H1 (cell line): ENCODE results near the gene AKR1D1. TPM values are rescaled to one million over a fixed set of nuclear protein-coding genes. Genes with fewer than 3 reads are reported as not detected.

Source experiments
- CTCF ChIA-PET: fragments of 300-600 bp; sonication (Branson Sonifier 250); formaldehyde crosslinking; loops from one replicate; lab custom pipeline; 2021; ENCODE audit not compliant: partially characterized antibody; lab: Charles Lee
- POLR2A ChIA-PET: fragments of 300-600 bp; sonication (Branson Sonifier 250); formaldehyde crosslinking; loops from one replicate; lab custom pipeline; 2021; ENCODE audit warnings: inconsistent platforms; ENCODE audit not compliant: partially characterized antibody; lab: Charles Lee
- DNase-seq, 2 experiments: peaks; one replicate each; pipeline versions ENCODE4 v3.0.0 to v3.0.0-alpha.2; 2010 to 2022; ENCODE audit warnings: low spot score in 2 of 2, low read depth in 1 of 2, mixed read lengths in 1 of 2
- FAIRE-seq: peaks from 2 replicates; lab custom pipeline; 2011; peaks lifted over from hg19 to GRCh38; lab: Jason Lieb, UNC
- H2AFZ ChIP-seq: 2 replicates; pipeline ENCODE4 v1.8.1; 2012; ENCODE audit warnings: low read length, inconsistent platforms
- H2AK5ac ChIP-seq: 2 replicates; pipeline ENCODE4 v1.6.1; 2013; ENCODE audit warnings: low read depth, low read length
- H2BK120ac ChIP-seq: replicated peaks from 2 replicates; pipeline ENCODE3; 2013; ENCODE audit warnings: low read depth, low read length, inconsistent platforms
- H2BK12ac ChIP-seq: 2 replicates; pipeline ENCODE4 v1.6.1; 2013; ENCODE audit warnings: low read depth, low read length
- H2BK15ac ChIP-seq: 2 replicates; pipeline ENCODE4 v1.6.1; 2013; ENCODE audit warnings: low read length
- H2BK20ac ChIP-seq: 2 replicates; pipeline ENCODE4 v1.6.1; 2013; ENCODE audit warnings: low read length
- H2BK5ac ChIP-seq: 2 replicates; pipeline ENCODE4 v1.6.1; 2013; ENCODE audit warnings: low read depth, low read length
- H3K14ac ChIP-seq: 2 replicates; pipeline ENCODE4 v1.6.1; 2013; ENCODE audit warnings: inconsistent platforms; ENCODE audit not compliant: insufficient read length
- H3K18ac ChIP-seq: 2 replicates; pipeline ENCODE4 v1.6.1; 2013; ENCODE audit warnings: low read length; ENCODE audit errors: extremely low read depth
- H3K23ac ChIP-seq: 2 replicates; pipeline ENCODE4 v1.6.1; 2013; ENCODE audit warnings: inconsistent platforms; ENCODE audit not compliant: insufficient read length
- H3K23me2 ChIP-seq: 2 replicates; pipeline ENCODE4 v1.6.1; 2013; ENCODE audit warnings: low read depth, low read length
- H3K27ac ChIP-seq: 2 replicates; pipeline ENCODE4 v1.6.1; 2011; ENCODE audit warnings: low read depth, low read length, inconsistent platforms
- H3K27me3 ChIP-seq, 4 experiments: replicated peaks in 1 of 4; 1 replicate in 1 of 4; 2 replicates in 3 of 4; pipeline versions ENCODE4 v1.6.1 to v1.8.1; 2011 to 2013; ENCODE audit warnings: low read length in 3 of 4, mild to moderate bottlenecking in 3 of 4, inconsistent platforms in 2 of 4, mixed read lengths in 2 of 4, moderate library complexity in 1 of 4; ENCODE audit not compliant: control insufficient read depth in 3 of 4, insufficient read depth in 3 of 4; ENCODE audit errors: extremely low read depth in 1 of 4
- H3K36me3 ChIP-seq, 4 experiments: 2 replicates each; pipeline versions ENCODE4 v1.6.1 to v1.8.1; 2011 to 2013; ENCODE audit warnings: mild to moderate bottlenecking in 4 of 4, low read length in 3 of 4, moderate library complexity in 2 of 4, control low read depth in 1 of 4, inconsistent platforms in 1 of 4; ENCODE audit not compliant: insufficient read depth in 4 of 4, control insufficient read depth in 2 of 4
- H3K4ac ChIP-seq: replicated peaks from 2 replicates; pipeline ENCODE3; 2013; ENCODE audit warnings: low read length, low read depth, mixed read lengths, inconsistent platforms; ENCODE audit not compliant: insufficient read length
- H3K4me1 ChIP-seq, 4 experiments: replicated peaks in 1 of 4; 1 replicate in 1 of 4; 2 replicates in 3 of 4; pipeline versions ENCODE4 v1.6.1 to v1.8.1; 2011 to 2013; ENCODE audit warnings: low read length in 3 of 4, inconsistent platforms in 2 of 4, mixed read lengths in 1 of 4; ENCODE audit not compliant: insufficient read depth in 4 of 4, control insufficient read depth in 3 of 4
- H3K4me2 ChIP-seq, 2 experiments: 2 replicates each; pipeline versions ENCODE4 v1.6.1 to v1.8.1; 2011 to 2013; ENCODE audit warnings: low read depth in 2 of 2, low read length in 2 of 2, control low read depth in 1 of 2, inconsistent platforms in 1 of 2, mild to moderate bottlenecking in 1 of 2; ENCODE audit not compliant: insufficient read depth in 1 of 2
- H3K4me3 ChIP-seq, 4 experiments: fragments of 200-600, 300-600 bp in 1 of 4; sonication (generic), shearing (Covaris generic), sonication (Bioruptor Twin) in 1 of 4; 2 replicates each; pipeline versions ENCODE4 v1.5.1 to v1.8.1; 2011 to 2016; ENCODE audit warnings: low read length in 4 of 4, low read depth in 3 of 4, control low read depth in 2 of 4, inconsistent platforms in 2 of 4, mild to moderate bottlenecking in 2 of 4, mixed read lengths in 1 of 4, moderate library complexity in 1 of 4; ENCODE audit not compliant: insufficient read depth in 2 of 4; ENCODE audit errors: extremely low read depth in 1 of 4
- H3K56ac ChIP-seq: replicated peaks from 2 replicates; pipeline ENCODE3; 2013; ENCODE audit warnings: low read depth, mild to moderate bottlenecking, mixed read lengths, low read length, inconsistent platforms; ENCODE audit not compliant: insufficient read length
- H3K79me1 ChIP-seq: 2 replicates; pipeline ENCODE4 v1.6.1; 2013; ENCODE audit warnings: low read depth, low read length, control low read depth
- H3K79me2 ChIP-seq, 2 experiments: 2 replicates each; pipeline versions ENCODE4 v1.6.1 to v1.8.1; 2012 to 2013; ENCODE audit warnings: low read length in 2 of 2, mild to moderate bottlenecking in 2 of 2, inconsistent platforms in 1 of 2; ENCODE audit not compliant: insufficient read depth in 2 of 2, control insufficient read depth in 1 of 2
- H3K9ac ChIP-seq, 4 experiments: replicated peaks in 1 of 4; 1 replicate in 1 of 4; 2 replicates in 3 of 4; pipeline versions ENCODE4 v1.6.1 to v1.8.1; 2011 to 2013; ENCODE audit warnings: low read depth in 3 of 4, low read length in 3 of 4, control low read depth in 2 of 4, mild to moderate bottlenecking in 2 of 4, moderate library complexity in 2 of 4, inconsistent platforms in 1 of 4; ENCODE audit errors: extremely low read depth in 1 of 4
- H3K9me3 ChIP-seq, 2 experiments: 2 replicates each; pipeline versions ENCODE4 v1.6.1 to v1.8.1; 2012 to 2013; ENCODE audit warnings: mild to moderate bottlenecking in 2 of 2, moderate library complexity in 2 of 2, control low read depth in 1 of 2, inconsistent platforms in 1 of 2, low read depth in 1 of 2, low read length in 1 of 2, mixed read lengths in 1 of 2; ENCODE audit not compliant: insufficient read depth in 2 of 2
- H4K20me1 ChIP-seq, 2 experiments: replicated peaks in 1 of 2; 2 replicates each; pipeline versions ENCODE3 to v1.8.1; 2011 to 2013; ENCODE audit warnings: inconsistent platforms in 2 of 2, low read length in 2 of 2, mild to moderate bottlenecking in 1 of 2; ENCODE audit not compliant: insufficient read depth in 2 of 2, control insufficient read depth in 1 of 2
- H4K5ac ChIP-seq: 2 replicates; pipeline ENCODE4 v1.6.1; 2013; ENCODE audit warnings: low read length, low read depth, mixed read lengths, inconsistent platforms; ENCODE audit not compliant: insufficient read length
- H4K8ac ChIP-seq: 2 replicates; pipeline ENCODE4 v1.8.0; 2013; ENCODE audit warnings: mild to moderate bottlenecking, moderate library complexity, low read length, inconsistent platforms; ENCODE audit not compliant: insufficient read depth; ENCODE audit errors: extremely low read depth
- H4K91ac ChIP-seq: replicated peaks from 2 replicates; pipeline ENCODE3; 2013; ENCODE audit warnings: low read length, mixed read lengths, inconsistent platforms; ENCODE audit not compliant: insufficient read length
- BRCA1 ChIP-seq: IDR thresholded peaks from 2 replicates; pipeline ENCODE4 v1.6.1; 2012; ENCODE audit warnings: low read depth, low read length, improper control_type of control experiment
- JUN ChIP-seq: IDR thresholded peaks from 2 replicates; pipeline ENCODE4 v1.6.1; 2011; ENCODE audit warnings: low read depth, mild to moderate bottlenecking, improper control_type of control experiment, low read length
- RFX5 ChIP-seq: IDR thresholded peaks from 2 replicates; pipeline ENCODE4 v1.6.1; 2011; ENCODE audit warnings: low read depth, low read length, improper control_type of control experiment, borderline replicate concordance
- SIN3A ChIP-seq, 2 experiments: IDR thresholded peaks in 1 of 2; conservative IDR thresholded peaks in 1 of 2; 2 replicates each; pipeline ENCODE4 v1.6.1; 2011 to 2012; ENCODE audit warnings: low read length in 2 of 2, improper control_type of control experiment in 1 of 2, low read depth in 1 of 2, mild to moderate bottlenecking in 1 of 2
- SP4 ChIP-seq: IDR thresholded peaks from 2 replicates; pipeline ENCODE4 v1.6.1; 2012; ENCODE audit warnings: low read length, inconsistent platforms
- TEAD4 ChIP-seq: IDR thresholded peaks from 2 replicates; pipeline ENCODE4 v1.6.1; 2012; ENCODE audit warnings: low read depth, low read length, inconsistent platforms, mixed read lengths
- WGBS, 2 experiments: shearing (Covaris generic) in 1 of 2; methylation state at CpG; one replicate each; pipeline versions ENCODE4 v1.1.6 to v1.1.7; 2013 to 2015; ENCODE audit warnings: low lambda C conversion rate in 2 of 2, mixed read lengths in 2 of 2, inconsistent platforms in 1 of 2, low coverage in 1 of 2, missing lambda C conversion rate in 1 of 2; ENCODE audit not compliant: insufficient replicate concordance in 2 of 2, insufficient coverage in 1 of 2, insufficient read length in 1 of 2; ENCODE audit errors: extremely low coverage in 1 of 2, missing lambda C conversion rate in 1 of 2; 5-methylcytosine and 5-hydroxymethylcytosine counted together
- polyA plus RNA-seq, 7 experiments: library from polyadenylated mRNA; depleted of rRNA in 3 of 7; stranded (reverse) in 5 of 7; unstranded in 2 of 7; fragments of >200 nt in 5 of 7; fragments of 200-250 nt in 2 of 7; gene quantifications; 1 replicate in 5 of 7; 2 replicates in 1 of 7; 4 replicates in 1 of 7; pipeline versions ENCODE4 v1.2.1 to v1.2.3, GENCODE V29; 2011 to 2013; ENCODE audit warnings: missing spikeins in 2 of 7, mixed read lengths in 2 of 7
- total RNA-seq: library from RNA; stranded (reverse); fragmentation: NEBNext Ultra II Directional; extraction: Animal tissue kit (Norgen Biotek cat#: 25700); gene quantifications from 2 replicates; pipeline ENCODE4 v1.2.1, GENCODE V29; 2021

The AKR1D1 gene
- total and polyA plus RNA-seq, 2 of the 8 experiments (the other 6 are each of a cell fraction or from before 2014, with no cell fraction given) = not detected

GRCh38 chr7:138116892-138117291 is 40.6 kb downstream of the AKR1D1 start:
- Histone ChIP-seq H3K4ac (no peak overlapping the region), H3K23ac (no peak overlapping the region), H2AK5ac (no peak overlapping the region), H3K9me3 (no peaks in the 10 kb centered on the region; a peak in 1 of 4 replicates), H4K5ac (no peak overlapping the region), H3K4me3 (no peak overlapping the region), H3K27ac (no peak overlapping the region), H3K4me2 (no peak overlapping the region), H4K8ac (no peak overlapping the region), H3K23me2 (no peaks in the 10 kb centered on the region), H3K27me3 (no peaks in the 10 kb centered on the region), H4K91ac (no peak overlapping the region), H3K79me2 (no peaks in the 10 kb centered on the region), H3K18ac (no peak overlapping the region), H4K20me1 (no peaks in the 10 kb centered on the region), H2AFZ (peak overlapping the region; percentile 93), H2BK15ac (no peak overlapping the region), H2BK5ac (no peak overlapping the region), H3K36me3 (no peaks in the 10 kb centered on the region), H3K56ac (no peak overlapping the region), H3K14ac (no peak overlapping the region), H3K79me1 (no peaks in the 10 kb centered on the region), H2BK20ac (no peak overlapping the region), H2BK120ac (no peak overlapping the region), H3K9ac (no peak overlapping the region), H2BK12ac (no peak overlapping the region), H3K4me1 (no peaks in the 10 kb centered on the region)
- no peak for DNase-seq
- CTCF ChIA-PET = no interaction called here
- FAIRE-seq = no peak
- TF ChIP-seq JUN = no peak
- TF ChIP-seq SIN3A (conservative IDR thresholded peaks at IDR 0.05 in 1 of 2, IDR thresholded peaks at IDR 0.05 in 1 of 2; ENCODE audit: low read depth in 1 of 2, low read length in 2 of 2) = no peak
- TF ChIP-seq SP4 = no peak
- TF ChIP-seq BRCA1 = no peak
- no peak for TF ChIP-seq RFX5
- TF ChIP-seq TEAD4 = no peak
- POLR2A ChIA-PET = interaction anchor here (1.2 to 1.3 kb wide), 2 partner anchors 12 to 343 kb away, joined by 3 read pairs; partner anchors contain the start of gene TRIM24
- WGBS, 2 experiments = 86% methylated on average over 2 of the region's 2 CpGs; no CpG with 5 or more reads in 1 of the 2 experiments
